ENCODE data around the gene ZC3H10.

ZC3H10 gene

GRCh38 chr12:56128670-56129205 is 10.7 kb downstream of the ZC3H10 start:
- DNase-seq: no peak

- DNase-seq: no peak
Measured at GRCh38 chr12:56129206-56129941, 11.3 kb downstream of the ZC3H10 start.

- DNase-seq: no peak
Measured at GRCh38 chr12:56129942-56130495, 12.0 kb downstream of the ZC3H10 start.

- DNase-seq: no peak
Measured at GRCh38 chr12:56130876-56131275, 12.8 kb downstream of the ZC3H10 start.

- no peak for DNase-seq
Measured at GRCh38 chr12:56134897-56135296, 16.8 kb downstream of the ZC3H10 start.

- no peak for DNase-seq
Measured at GRCh38 chr12:56137853-56138571, 19.9 kb downstream of the ZC3H10 start.

GRCh38 chr12:56141946-56142784 is 24.1 kb downstream of the ZC3H10 start:
- DNase-seq: no peak

GRCh38 chr12:56143217-56143616 is 25.2 kb downstream of the ZC3H10 start:
- no peak for DNase-seq

GRCh38 chr12:56143870-56144269 is 25.8 kb downstream of the ZC3H10 start:
- DNase-seq: no peak

- DNase-seq: no peak
Measured at GRCh38 chr12:56145217-56145616, 27.2 kb downstream of the ZC3H10 start.

GRCh38 chr12:56146492-56147460 is 28.7 kb downstream of the ZC3H10 start:
- no peak for DNase-seq

- DNase-seq: no peak
Measured at GRCh38 chr12:56150563-56150962, 32.5 kb downstream of the ZC3H10 start.

GRCh38 chr12:56151672-56152131 is 33.6 kb downstream of the ZC3H10 start:
- DNase-seq: peak; percentile 52

- DNase-seq: peak; percentile 92
Measured at GRCh38 chr12:56152132-56152755, 34.2 kb downstream of the ZC3H10 start, which contains the start of gene MYL6B. MYL6B (plus strand) TSS chr12:56152587; CDS start chr12:56153919, 1,332 bp downstream.

- no peak for DNase-seq
Measured at GRCh38 chr12:56152756-56153677, 35.0 kb downstream of the ZC3H10 start.

- no peak for DNase-seq
Measured at GRCh38 chr12:56153678-56154065, 35.6 kb downstream of the ZC3H10 start.

GRCh38 chr12:56154246-56154771 is 36.2 kb downstream of the ZC3H10 start:
- no peak for DNase-seq

GRCh38 chr12:56154818-56155217 is 36.8 kb downstream of the ZC3H10 start:
- DNase-seq: no peak

- DNase-seq: no peak
Measured at GRCh38 chr12:56155256-56155845, 37.3 kb downstream of the ZC3H10 start.
